ENCODE results near the gene AGBL4. TPM values are rescaled to one million over a fixed set of nuclear protein-coding genes. Genes with fewer than 3 reads are reported as not detected.

Gene AGBL4
- total RNA-seq, 5 donors from 2014 or later (not counting 1 experiment from before 2014, with no cell fraction given) = 0.58 TPM; not detected in 4

DNA sequence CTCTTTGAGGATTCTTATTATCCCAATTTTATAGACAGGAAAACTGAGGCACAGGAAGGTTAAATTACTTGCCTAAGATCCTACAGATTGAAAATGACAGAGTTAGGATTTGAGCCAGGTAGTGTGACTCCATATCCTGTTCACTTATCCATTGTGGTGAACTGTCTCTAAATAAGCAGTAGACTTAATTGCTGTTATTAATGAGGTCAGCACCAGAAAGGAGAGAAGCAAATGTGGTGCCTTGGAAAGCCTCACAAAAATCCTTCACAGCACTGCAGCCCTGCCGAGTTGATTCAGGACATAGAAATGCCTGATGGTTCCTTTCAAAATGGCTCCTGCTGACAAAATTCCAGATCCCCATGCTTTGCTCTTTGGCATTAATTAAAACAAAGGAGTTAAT is 1053.8 kb downstream of the AGBL4 start:
- CTCF ChIA-PET = no interaction called here
- peaks cover 0 to 5% (median 0%) of the 10 kb centered on the region in 3 donors for H3K9me3 Mint-ChIP-seq
- no peak for ATAC-seq (replicated peaks in 1 of 4)
- H3K27me3 Mint-ChIP-seq = peaks cover 0 to 1% of the 10 kb centered on the region in 2 donors
- no peak for DNase-seq
- Histone ChIP-seq H3K4me3 (ENCODE audit: control insufficient read depth in 1 of 2, extremely low read depth in 1 of 2, low read length in 1 of 2) (no peak overlapping the region), H3K27me3 (replicated peaks in 1 of 2; ENCODE audit: control insufficient read depth in 2 of 2, extremely low read depth in 1 of 2, insufficient read depth in 2 of 2, low read length in 1 of 2) (no peaks in the 10 kb centered on the region), H3K36me3 (ENCODE audit: control insufficient read depth in 2 of 2, extremely low read depth in 1 of 2, insufficient read depth in 1 of 2, low read length in 1 of 2) (no peaks in the 10 kb centered on the region), H3K27ac (ENCODE audit: low read length) (no peak overlapping the region), H3K4me1 (ENCODE audit: control insufficient read depth in 1 of 2, extremely low read depth in 1 of 2, insufficient read depth in 2 of 2, low read length in 2 of 2) (no peaks in the 10 kb centered on the region), H3K9me3 (no peaks in the 10 kb centered on the region)
- no peak overlapping the region for H3K27ac Mint-ChIP-seq
- WGBS (ENCODE audit: insufficient coverage) = no CpG with 5 or more reads among the region's 1 CpG
- POLR2A ChIA-PET = no interaction called here
- no peak overlapping the region for H3K4me3 Mint-ChIP-seq
- H3K4me1 Mint-ChIP-seq = no peaks in the 10 kb centered on the region
- H3K36me3 Mint-ChIP-seq = no peaks in the 10 kb centered on the region

DNA sequence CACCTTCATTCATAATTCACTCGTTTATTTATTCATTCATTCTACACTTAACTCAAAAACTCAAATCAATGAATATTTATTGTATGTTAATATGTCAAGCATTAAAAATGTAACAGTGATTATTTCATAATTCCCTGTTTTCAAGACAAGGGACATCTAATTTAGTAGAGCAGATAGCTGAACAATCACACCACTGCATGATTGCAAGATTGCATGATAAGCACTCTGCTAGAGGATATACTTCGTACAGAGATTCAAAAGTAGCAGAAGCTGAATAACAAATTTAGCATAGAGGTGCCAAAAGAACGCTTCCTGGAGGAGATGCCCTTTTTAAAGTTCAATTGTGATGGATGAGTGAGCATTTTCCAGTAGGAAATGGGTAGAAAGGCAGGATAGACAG is 1056.4 kb downstream of the AGBL4 start:
- Mint-ChIP-seq H3K4me1 (no peaks in the 10 kb centered on the region), H3K9me3 (peaks cover 0 to 5% (median 0%) of the 10 kb centered on the region in 3 donors), H3K36me3 (no peaks in the 10 kb centered on the region), H3K27me3 (no peaks in the 10 kb centered on the region), H3K4me3 (no peak overlapping the region), H3K27ac (no peak overlapping the region)
- Histone ChIP-seq H3K36me3 (ENCODE audit: control insufficient read depth in 2 of 2, extremely low read depth in 1 of 2, insufficient read depth in 1 of 2, low read length in 1 of 2) (no peaks in the 10 kb centered on the region), H3K27me3 (replicated peaks in 1 of 2; ENCODE audit: control insufficient read depth in 2 of 2, extremely low read depth in 1 of 2, insufficient read depth in 2 of 2, low read length in 1 of 2) (no peaks in the 10 kb centered on the region), H3K9me3 (no peaks in the 10 kb centered on the region), H3K4me3 (ENCODE audit: control insufficient read depth in 1 of 2, extremely low read depth in 1 of 2, low read length in 1 of 2) (no peak overlapping the region), H3K4me1 (ENCODE audit: control insufficient read depth in 1 of 2, extremely low read depth in 1 of 2, insufficient read depth in 2 of 2, low read length in 2 of 2) (no peaks in the 10 kb centered on the region), H3K27ac (ENCODE audit: low read length) (no peak overlapping the region)
- ATAC-seq (replicated peaks in 1 of 4) (no peak), DNase-seq (no peak)
- CTCF ChIA-PET = no interaction called here
- WGBS (ENCODE audit: insufficient coverage) = 34% methylated on average over 2 of the region's 3 CpGs
- POLR2A ChIA-PET = no interaction called here

DNA sequence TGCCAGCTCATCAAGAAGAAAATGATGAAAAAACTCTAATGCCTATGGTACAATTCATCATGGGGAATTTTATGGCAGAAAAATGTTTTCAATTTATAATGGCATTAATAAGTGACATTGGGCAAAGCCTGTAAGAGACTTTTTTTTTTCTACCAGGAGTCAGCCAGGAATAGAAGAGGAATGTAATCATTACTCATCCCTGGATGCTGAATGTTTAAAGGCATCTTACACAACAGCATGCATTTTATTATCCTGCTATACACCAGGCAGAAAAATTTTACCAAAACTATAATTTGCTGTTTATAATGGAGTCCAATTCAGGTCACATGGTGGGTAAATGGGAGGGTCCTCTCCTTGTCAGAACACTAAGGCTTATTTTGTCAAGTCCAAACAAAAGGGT is 1057.2 kb downstream of the AGBL4 start:
- Histone ChIP-seq H3K27ac (ENCODE audit: low read length) (no peak overlapping the region), H3K27me3 (replicated peaks in 1 of 2; ENCODE audit: control insufficient read depth in 2 of 2, extremely low read depth in 1 of 2, insufficient read depth in 2 of 2, low read length in 1 of 2) (peaks cover 0 to 1% of the 10 kb centered on the region in 2 experiments), H3K4me1 (ENCODE audit: control insufficient read depth in 1 of 2, extremely low read depth in 1 of 2, insufficient read depth in 2 of 2, low read length in 2 of 2) (no peaks in the 10 kb centered on the region), H3K36me3 (ENCODE audit: control insufficient read depth in 2 of 2, extremely low read depth in 1 of 2, insufficient read depth in 1 of 2, low read length in 1 of 2) (no peaks in the 10 kb centered on the region), H3K4me3 (ENCODE audit: control insufficient read depth in 1 of 2, extremely low read depth in 1 of 2, low read length in 1 of 2) (no peak overlapping the region), H3K9me3 (no peaks in the 10 kb centered on the region)
- no peaks in the 10 kb centered on the region for H3K36me3 Mint-ChIP-seq
- ATAC-seq (replicated peaks in 1 of 4) = no peak
- no peak overlapping the region for H3K4me3 Mint-ChIP-seq
- ChIA-PET CTCF (no interaction called here), POLR2A (no interaction called here)
- no peak overlapping the region for H3K27ac Mint-ChIP-seq
- peaks cover 0 to 5% (median 0%) of the 10 kb centered on the region in 3 donors for H3K9me3 Mint-ChIP-seq
- DNase-seq = no peak
- no peaks in the 10 kb centered on the region for H3K4me1 Mint-ChIP-seq
- no peaks in the 10 kb centered on the region for H3K27me3 Mint-ChIP-seq

DNA sequence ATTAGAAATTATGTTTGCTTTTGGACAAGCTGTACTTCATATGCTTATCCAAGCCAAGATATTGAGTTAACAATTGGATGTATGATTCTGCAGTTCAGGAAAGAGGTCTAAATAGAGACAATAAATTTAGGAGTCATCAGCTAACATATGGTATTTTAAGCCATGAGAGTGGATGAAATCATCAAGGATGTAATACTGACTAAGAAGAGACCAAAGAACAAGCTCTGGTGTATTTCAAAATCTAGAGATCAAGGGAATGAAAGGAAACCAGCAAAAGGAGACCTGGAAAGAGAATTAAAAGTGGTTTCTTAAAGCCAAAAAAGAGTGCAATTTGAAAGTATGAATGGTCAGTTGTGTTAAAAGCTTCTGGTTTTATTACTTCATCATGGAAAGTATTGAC is 1063.4 kb downstream of the AGBL4 start:
- H3K4me1 Mint-ChIP-seq = no peaks in the 10 kb centered on the region

DNA sequence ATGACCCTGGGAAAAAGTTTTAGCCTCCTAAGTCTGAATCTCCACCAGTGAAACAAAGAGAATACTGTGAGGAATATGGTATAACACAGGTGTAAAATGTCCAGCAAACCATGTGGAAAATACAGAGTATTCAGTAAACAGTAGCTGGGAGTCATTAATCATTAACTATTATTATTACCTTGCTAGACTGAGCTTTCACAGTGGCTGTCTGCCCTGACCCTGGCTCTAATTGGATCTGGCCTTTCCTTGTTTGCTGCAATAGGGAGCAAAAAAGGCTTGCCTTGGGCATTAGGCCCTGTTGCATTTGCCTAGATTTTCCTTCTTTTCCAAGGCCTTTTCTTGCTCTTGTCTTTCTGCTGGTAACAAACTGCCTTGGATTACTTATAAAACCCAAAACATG is 1068.0 kb downstream of the AGBL4 start:
- ChIA-PET POLR2A (no interaction called here), CTCF (no interaction called here)

More for the DNA sequence above, 1063.4 kb downstream of the AGBL4 start:
- Histone ChIP-seq H3K4me3 (ENCODE audit: control insufficient read depth in 1 of 2, extremely low read depth in 1 of 2, low read length in 1 of 2) (no peak overlapping the region), H3K27me3 (replicated peaks in 1 of 2; ENCODE audit: control insufficient read depth in 2 of 2, extremely low read depth in 1 of 2, insufficient read depth in 2 of 2, low read length in 1 of 2) (peaks cover 0 to 3% of the 10 kb centered on the region in 2 experiments), H3K4me1 (ENCODE audit: control insufficient read depth in 1 of 2, extremely low read depth in 1 of 2, insufficient read depth in 2 of 2, low read length in 2 of 2) (no peaks in the 10 kb centered on the region), H3K9me3 (no peaks in the 10 kb centered on the region), H3K27ac (ENCODE audit: low read length) (no peak overlapping the region), H3K36me3 (ENCODE audit: control insufficient read depth in 2 of 2, extremely low read depth in 1 of 2, insufficient read depth in 1 of 2, low read length in 1 of 2) (no peaks in the 10 kb centered on the region)
- ATAC-seq (replicated peaks in 1 of 4) (no peak), DNase-seq (no peak)
- Mint-ChIP-seq H3K27ac (no peak overlapping the region), H3K36me3 (no peaks in the 10 kb centered on the region), H3K27me3 (peaks cover 0 to 13% of the 10 kb centered on the region in 2 donors), H3K4me3 (no peak overlapping the region), H3K9me3 (no peaks in the 10 kb centered on the region)
- CTCF ChIA-PET = no interaction called here
- POLR2A ChIA-PET = no interaction called here

DNA sequence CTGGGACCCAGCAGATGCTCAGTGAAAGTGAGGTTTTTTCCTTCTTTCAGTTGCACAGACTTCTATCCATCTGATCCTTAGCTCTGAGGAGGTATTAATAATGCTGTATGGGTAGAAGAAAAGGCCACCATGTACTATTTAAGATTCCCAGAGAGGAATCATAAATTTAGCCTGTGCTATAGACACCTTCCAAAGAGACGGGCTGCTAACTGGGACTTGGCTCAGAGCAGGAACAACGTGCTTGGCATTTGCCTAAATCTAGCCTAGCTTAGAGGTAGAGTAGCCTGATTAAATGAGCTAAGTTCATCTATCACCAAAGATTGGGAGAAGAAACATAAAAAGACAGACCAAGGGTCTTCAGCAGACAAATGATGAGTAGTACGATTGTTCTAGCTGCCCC is 1070.1 kb downstream of the AGBL4 start:
- no peaks in the 10 kb centered on the region for H3K36me3 Mint-ChIP-seq
- H3K4me3 Mint-ChIP-seq = no peak overlapping the region
- peaks cover 0 to 3% of the 10 kb centered on the region in 2 donors for H3K27me3 Mint-ChIP-seq
- no peaks in the 10 kb centered on the region for H3K9me3 ChIP-seq
- ATAC-seq (replicated peaks in 1 of 4) (no peak), DNase-seq (no peak)
- H3K27ac ChIP-seq (ENCODE audit: low read length) = no peak overlapping the region
- no peak overlapping the region for H3K27ac Mint-ChIP-seq
- WGBS (ENCODE audit: insufficient coverage) = no CpG with 5 or more reads among the region's 3 CpGs
- H3K27me3 ChIP-seq (replicated peaks in 1 of 2; ENCODE audit: control insufficient read depth in 2 of 2, extremely low read depth in 1 of 2, insufficient read depth in 2 of 2, low read length in 1 of 2) = no peaks in the 10 kb centered on the region
- H3K4me1 ChIP-seq (ENCODE audit: control insufficient read depth in 1 of 2, extremely low read depth in 1 of 2, insufficient read depth in 2 of 2, low read length in 2 of 2) = no peaks in the 10 kb centered on the region
- CTCF ChIA-PET = no interaction called here
- no peak overlapping the region for H3K4me3 ChIP-seq (ENCODE audit: control insufficient read depth in 1 of 2, extremely low read depth in 1 of 2, low read length in 1 of 2)
- no peaks in the 10 kb centered on the region for H3K36me3 ChIP-seq (ENCODE audit: control insufficient read depth in 2 of 2, extremely low read depth in 1 of 2, insufficient read depth in 1 of 2, low read length in 1 of 2)
- POLR2A ChIA-PET = no interaction called here
- peaks cover 0 to 5% (median 0%) of the 10 kb centered on the region in 3 donors for H3K9me3 Mint-ChIP-seq
- no peaks in the 10 kb centered on the region for H3K4me1 Mint-ChIP-seq

More for the DNA sequence above, 1068.0 kb downstream of the AGBL4 start:
- peaks cover 0 to 13% of the 10 kb centered on the region in 2 donors for H3K27me3 Mint-ChIP-seq
- no peak overlapping the region for H3K27ac ChIP-seq (ENCODE audit: low read length)
- no peaks in the 10 kb centered on the region for H3K27me3 ChIP-seq (replicated peaks in 1 of 2; ENCODE audit: control insufficient read depth in 2 of 2, extremely low read depth in 1 of 2, insufficient read depth in 2 of 2, low read length in 1 of 2)
- peaks cover 0 to 5% (median 0%) of the 10 kb centered on the region in 3 donors for H3K9me3 Mint-ChIP-seq
- no peaks in the 10 kb centered on the region for H3K4me1 ChIP-seq (ENCODE audit: control insufficient read depth in 1 of 2, extremely low read depth in 1 of 2, insufficient read depth in 2 of 2, low read length in 2 of 2)
- H3K4me3 Mint-ChIP-seq = no peak overlapping the region
- ATAC-seq (replicated peaks in 1 of 4) = no peak
- H3K36me3 Mint-ChIP-seq = no peaks in the 10 kb centered on the region
- H3K27ac Mint-ChIP-seq = no peak overlapping the region
- H3K4me1 Mint-ChIP-seq = no peaks in the 10 kb centered on the region
- DNase-seq = no peak
- no peak overlapping the region for H3K4me3 ChIP-seq (ENCODE audit: control insufficient read depth in 1 of 2, extremely low read depth in 1 of 2, low read length in 1 of 2)
- H3K36me3 ChIP-seq (ENCODE audit: control insufficient read depth in 2 of 2, extremely low read depth in 1 of 2, insufficient read depth in 1 of 2, low read length in 1 of 2) = no peaks in the 10 kb centered on the region
- no peaks in the 10 kb centered on the region for H3K9me3 ChIP-seq

DNA sequence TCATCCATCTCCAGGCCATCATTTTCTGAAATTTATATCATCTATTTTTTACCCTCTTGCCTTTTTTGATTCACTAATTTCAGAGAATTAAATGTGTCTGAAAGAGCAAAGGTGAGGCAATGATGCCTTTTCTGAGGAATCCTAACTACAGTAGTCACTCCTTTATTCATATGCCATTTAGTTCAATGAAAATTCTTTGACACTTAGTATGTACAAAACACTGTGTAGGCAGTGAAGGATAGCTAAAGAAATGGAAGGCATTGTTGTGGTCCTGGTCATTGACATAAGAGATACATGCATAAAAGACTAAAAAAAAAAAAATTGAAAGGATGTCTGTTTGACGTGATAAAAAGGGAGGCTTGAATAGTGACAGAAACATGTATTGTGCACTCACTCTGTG is 1075.2 kb downstream of the AGBL4 start:
- ATAC-seq (replicated peaks in 1 of 4) = no peak
- WGBS (ENCODE audit: insufficient coverage) = no CpG with 5 or more reads among the region's 1 CpG
- no peak overlapping the region for H3K27ac Mint-ChIP-seq

More for the DNA sequence above, 1075.2 kb downstream of the AGBL4 start:
- Histone ChIP-seq H3K27me3 (replicated peaks in 1 of 2; ENCODE audit: control insufficient read depth in 2 of 2, extremely low read depth in 1 of 2, insufficient read depth in 2 of 2, low read length in 1 of 2) (peaks cover 0 to 3% of the 10 kb centered on the region in 2 experiments), H3K4me1 (ENCODE audit: control insufficient read depth in 1 of 2, extremely low read depth in 1 of 2, insufficient read depth in 2 of 2, low read length in 2 of 2) (no peaks in the 10 kb centered on the region), H3K4me3 (ENCODE audit: control insufficient read depth in 1 of 2, extremely low read depth in 1 of 2, low read length in 1 of 2) (no peak overlapping the region), H3K9me3 (no peaks in the 10 kb centered on the region), H3K27ac (ENCODE audit: low read length) (no peak overlapping the region), H3K36me3 (ENCODE audit: control insufficient read depth in 2 of 2, extremely low read depth in 1 of 2, insufficient read depth in 1 of 2, low read length in 1 of 2) (no peaks in the 10 kb centered on the region)
- Mint-ChIP-seq H3K4me1 (no peaks in the 10 kb centered on the region), H3K27me3 (peaks cover 0 to 5% of the 10 kb centered on the region in 2 donors), H3K9me3 (peaks cover 0 to 5% (median 0%) of the 10 kb centered on the region in 3 donors), H3K36me3 (no peaks in the 10 kb centered on the region), H3K4me3 (no peak overlapping the region)
- no peak for DNase-seq
- CTCF ChIA-PET = no interaction called here
- POLR2A ChIA-PET = interaction anchor here in 1 of 2 donors (0.6 kb wide), 1 partner anchor 134 kb away, joined by 3 read pairs; no protein-coding TSS in a partner anchor
